NT2/D1 (cell line): ENCODE measurements around the gene SLC16A1.
"Not testable (repeated sequence)": the region's sequence is repeated elsewhere in the genome, so short reads cannot be mapped to it uniquely, and the experiment has no call there.

Experiments used
- DNase-seq: peaks from one replicate; pipeline ENCODE4 v3.0.0-alpha.2; 2011; ENCODE audit warnings: low read depth, low spot score
- H3K27me3 ChIP-seq: 2 replicates; pipeline ENCODE4 v1.6.0; 2011; ENCODE audit warnings: mild to moderate bottlenecking; ENCODE audit not compliant: insufficient read length, insufficient read depth
- H3K36me3 ChIP-seq: 2 replicates; pipeline ENCODE4 v1.6.1; 2011; ENCODE audit warnings: mild to moderate bottlenecking, low read length, mixed read lengths; ENCODE audit not compliant: insufficient read depth, insufficient read length
- H3K4me1 ChIP-seq: 2 replicates; pipeline ENCODE4 v1.5.1; 2011; ENCODE audit not compliant: insufficient read depth, insufficient read length
- H3K4me3 ChIP-seq: 2 replicates; pipeline ENCODE4 v1.5.1; 2011; ENCODE audit warnings: low read depth; ENCODE audit not compliant: insufficient read length
- H3K9ac ChIP-seq: 2 replicates; pipeline ENCODE4 v1.6.0; 2011; ENCODE audit warnings: low read depth; ENCODE audit not compliant: insufficient read length
- H3K9me3 ChIP-seq: 2 replicates; pipeline ENCODE4 v1.5.1; 2011; ENCODE audit warnings: mild to moderate bottlenecking, low read length; ENCODE audit not compliant: insufficient read depth
- SUZ12 ChIP-seq: IDR thresholded peaks from 2 replicates; pipeline ENCODE4 v1.6.1; 2011; ENCODE audit not compliant: insufficient read length, insufficient read depth; ENCODE audit errors: extremely low read depth
- YY1 ChIP-seq: IDR thresholded peaks from 2 replicates; pipeline ENCODE4 v1.6.1; 2011; ENCODE audit not compliant: insufficient read length, insufficient read depth
- ZNF274 ChIP-seq: IDR thresholded peaks from 2 replicates; pipeline ENCODE4 v1.6.1; 2011; ENCODE audit warnings: mild to moderate bottlenecking, low read depth, low read length

Gene SLC16A1

DNA sequence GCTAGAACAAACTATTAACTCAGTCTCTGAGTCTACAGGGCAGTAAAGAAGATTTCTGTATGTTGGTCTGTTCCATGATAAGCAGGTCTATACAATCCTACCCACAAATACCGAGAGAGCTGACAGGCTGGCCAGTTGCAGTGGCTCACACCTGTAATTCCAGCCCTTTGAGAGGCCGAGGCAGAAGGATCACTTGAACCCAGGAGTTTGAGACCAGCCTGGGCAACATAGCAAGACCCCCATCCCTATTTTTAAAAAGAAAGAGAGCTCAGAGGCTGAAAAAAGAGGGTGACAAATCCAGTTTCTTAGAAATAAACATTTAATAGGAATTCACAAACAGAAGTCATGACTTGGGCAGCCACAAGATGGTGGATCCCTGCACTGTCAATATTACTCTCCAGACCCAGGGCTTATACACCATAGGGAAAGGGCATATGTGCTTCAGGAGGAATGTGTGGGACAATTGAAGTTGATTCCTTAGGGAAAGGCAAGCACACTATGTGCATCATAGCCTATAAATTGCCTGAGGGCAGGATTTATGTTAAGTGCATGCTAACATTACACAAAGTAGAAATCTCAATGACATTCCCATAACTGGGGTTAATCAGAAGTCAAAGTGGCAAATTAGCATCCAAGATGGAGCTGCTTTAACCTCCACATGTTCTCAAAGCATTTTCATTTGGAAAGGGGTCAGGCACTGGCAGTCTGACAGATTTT, 66.8 kb downstream of the SLC16A1 start:
- no peak overlapping the region for H3K9ac ChIP-seq

DNA sequence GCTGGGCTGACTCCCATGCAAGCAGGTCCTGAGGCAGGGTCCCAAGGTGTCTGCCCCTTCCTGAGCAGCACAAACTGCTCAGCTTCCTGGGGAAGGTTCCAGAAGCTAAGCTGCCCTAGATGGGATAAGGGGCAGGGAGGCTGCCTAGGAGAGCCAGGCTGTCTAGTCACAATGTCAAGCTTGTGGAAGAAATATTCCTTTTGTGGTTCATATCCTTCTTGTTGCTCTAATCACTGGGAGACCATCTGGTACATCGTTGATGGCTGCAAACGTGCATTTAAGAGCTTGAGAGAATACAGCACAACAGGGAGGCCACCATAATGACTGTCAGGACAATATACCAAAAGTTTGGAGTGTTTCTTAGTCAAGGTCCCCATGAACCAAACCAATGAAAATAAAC, 67.4 kb downstream of the SLC16A1 start:
- Histone ChIP-seq H3K9ac (no peak overlapping the region), H3K27me3 (no peaks in the 10 kb centered on the region), H3K4me1 (peaks cover 3% of the 10 kb centered on the region), H3K36me3 (no peaks in the 10 kb centered on the region), H3K4me3 (no peak overlapping the region), H3K9me3 (peaks cover 8% of the 10 kb centered on the region)
- TF ChIP-seq YY1 (no peak), SUZ12 (no peak)
- no peak for DNase-seq

More for the DNA sequence above, 66.8 kb downstream of the SLC16A1 start:
- no peak for DNase-seq
- Histone ChIP-seq H3K9me3 (peaks cover 13% of the 10 kb centered on the region), H3K4me3 (no peak overlapping the region), H3K36me3 (no peaks in the 10 kb centered on the region), H3K4me1 (peaks cover 3% of the 10 kb centered on the region), H3K27me3 (no peaks in the 10 kb centered on the region)
- no peak for TF ChIP-seq ZNF274
- no peak for TF ChIP-seq SUZ12
- TF ChIP-seq YY1: no peak

DNA sequence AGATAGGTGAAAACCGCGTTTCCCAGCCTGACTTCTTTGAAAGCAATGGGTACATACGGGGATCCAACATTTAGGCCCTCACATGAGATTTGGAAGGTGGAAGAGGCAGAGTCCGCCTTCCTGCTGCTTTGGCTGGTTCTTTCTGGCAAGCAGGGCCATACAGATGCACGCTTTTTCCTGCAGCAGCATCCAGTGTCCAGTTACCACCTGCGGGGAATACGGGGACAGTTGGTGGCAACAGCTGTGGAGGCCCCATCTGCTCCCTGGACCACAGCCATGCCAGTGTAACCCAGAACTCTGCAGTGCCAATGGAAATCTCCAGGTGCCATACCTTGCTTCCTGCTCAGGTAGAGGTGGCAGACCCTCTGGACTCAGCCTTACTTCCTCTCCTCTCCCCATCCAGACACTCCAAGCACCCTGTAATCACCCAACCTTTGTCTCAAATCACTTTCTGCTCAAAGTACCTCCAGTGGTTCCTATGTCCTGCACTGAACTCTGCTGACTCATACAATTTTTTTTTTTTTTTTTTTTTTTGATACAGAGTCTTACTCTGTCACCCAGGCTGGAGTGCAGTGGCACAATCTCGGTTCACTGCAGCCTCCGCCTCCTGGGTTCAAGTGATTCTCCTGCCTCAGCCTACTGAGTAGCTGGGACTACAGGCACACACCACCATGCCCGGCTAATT, 68.3 kb downstream of the SLC16A1 start:
- H3K4me1 ChIP-seq: peaks cover 3% of the 10 kb centered on the region
- no peak for DNase-seq
- TF ChIP-seq ZNF274 (no peak), YY1 (no peak), SUZ12 (no peak)

DNA sequence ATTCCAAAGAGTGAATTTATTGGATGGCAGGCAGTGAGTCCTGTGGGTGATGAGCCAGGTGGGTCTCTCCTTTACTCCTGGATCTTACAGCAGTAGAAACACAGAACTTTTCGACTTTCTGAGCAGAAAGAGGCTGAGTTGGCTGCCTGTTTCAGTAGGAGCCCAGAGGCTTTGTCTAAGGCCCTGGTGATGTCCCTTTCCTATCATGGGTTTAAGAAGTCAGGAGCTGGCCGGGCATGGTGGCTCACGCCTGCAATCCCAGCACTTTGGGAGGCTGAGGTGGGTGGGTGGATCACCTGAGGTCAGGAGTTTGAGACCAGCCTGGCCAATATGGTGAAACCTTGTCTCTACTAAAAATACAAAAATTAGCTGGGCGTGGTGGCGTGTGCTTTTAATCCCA, 71.0 kb downstream of the SLC16A1 start:
- H3K9ac ChIP-seq, H3K36me3 ChIP-seq, H3K27me3 ChIP-seq, H3K4me3 ChIP-seq, H3K9me3 ChIP-seq, DNase-seq: not testable (repeated sequence)
- H3K4me1 ChIP-seq: peaks cover 14% of the 10 kb centered on the region

More for the DNA sequence above, 68.3 kb downstream of the SLC16A1 start:
- H3K9ac ChIP-seq: no peak overlapping the region
- no peaks in the 10 kb centered on the region for H3K36me3 ChIP-seq
- no peaks in the 10 kb centered on the region for H3K9me3 ChIP-seq
- no peaks in the 10 kb centered on the region for H3K27me3 ChIP-seq
- no peak overlapping the region for H3K4me3 ChIP-seq

DNA sequence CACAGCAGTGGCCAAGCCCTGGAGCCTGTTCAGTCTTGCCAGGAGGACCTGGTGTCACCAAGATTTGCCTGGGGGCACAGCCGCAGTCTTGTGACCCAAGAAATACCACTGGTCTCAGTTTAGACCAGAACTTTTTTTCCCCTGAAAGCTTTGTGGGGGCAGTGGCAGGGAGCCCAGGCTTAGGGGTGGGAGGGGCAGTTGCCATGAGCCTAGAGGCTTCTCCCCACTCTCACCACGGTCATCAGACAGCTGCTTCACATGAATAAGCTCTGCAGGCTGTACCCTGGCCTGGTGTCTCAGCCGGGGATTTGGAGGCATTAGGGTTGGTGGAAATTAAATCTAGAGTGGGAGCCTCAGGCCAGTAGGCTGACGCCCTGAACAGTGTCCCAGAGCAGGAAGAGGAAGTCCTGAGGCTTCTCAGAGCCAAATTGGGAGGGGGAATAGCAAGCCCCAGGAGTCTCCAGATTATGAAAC, 73.7 kb downstream of the SLC16A1 start:
- Histone ChIP-seq H3K9me3 (no peaks in the 10 kb centered on the region), H3K36me3 (no peaks in the 10 kb centered on the region), H3K9ac (peak overlapping the region; percentile 33), H3K4me1 (peaks cover 14% of the 10 kb centered on the region), H3K4me3 (no peak overlapping the region), H3K27me3 (no peaks in the 10 kb centered on the region)
- TF ChIP-seq SUZ12 (no peak), YY1 (no peak), ZNF274 (no peak)
- DNase-seq: no peak

DNA sequence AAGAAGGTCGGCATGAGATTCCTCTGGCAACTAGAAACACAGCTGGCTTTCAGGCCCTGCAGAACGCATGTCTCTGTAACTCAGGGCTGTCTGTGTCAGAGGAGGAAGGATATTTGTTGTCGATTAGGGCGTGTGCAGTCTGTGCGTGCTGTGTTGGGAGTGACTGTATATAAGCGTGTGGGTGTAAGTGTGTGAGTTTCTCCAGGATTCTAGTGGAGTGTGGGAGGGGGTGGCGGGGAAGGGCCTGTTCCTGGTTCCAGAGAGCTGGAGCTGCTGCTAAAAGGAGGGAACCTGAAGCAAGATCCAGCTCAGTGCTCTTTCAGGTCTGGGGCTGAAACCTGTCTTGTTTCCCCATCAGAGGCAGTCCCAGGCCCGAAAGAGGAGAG, 74.3 kb downstream of the SLC16A1 start:
- no peak for TF ChIP-seq YY1
- TF ChIP-seq SUZ12: no peak
- no peak for TF ChIP-seq ZNF274
- Histone ChIP-seq H3K36me3 (no peaks in the 10 kb centered on the region), H3K4me3 (no peak overlapping the region), H3K9ac (peak overlapping the region; percentile 33), H3K4me1 (peaks cover 14% of the 10 kb centered on the region), H3K27me3 (no peaks in the 10 kb centered on the region), H3K9me3 (no peaks in the 10 kb centered on the region)
- no peak for DNase-seq

DNA sequence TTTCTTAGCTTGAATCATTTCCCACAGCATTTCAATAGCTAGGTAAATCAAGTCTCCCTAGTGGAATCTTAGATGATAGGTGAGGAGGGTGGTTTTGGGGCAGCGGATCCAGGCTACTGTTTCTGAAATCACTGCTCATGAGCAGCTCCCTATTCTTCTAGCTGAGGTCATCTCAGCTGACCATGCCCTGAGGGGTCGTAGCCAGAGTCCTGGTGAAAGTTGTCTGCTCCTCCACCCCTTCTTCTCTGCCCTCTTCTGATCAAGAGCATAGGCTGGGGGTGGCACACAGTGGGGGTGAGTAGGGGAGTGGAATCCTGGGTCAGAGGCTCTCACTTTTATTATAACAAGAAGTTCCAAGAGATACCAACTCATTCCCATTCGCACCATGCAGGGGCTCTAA, 76.2 kb downstream of the SLC16A1 start:
- H3K4me3 ChIP-seq: no peak overlapping the region

More for the DNA sequence above, 76.2 kb downstream of the SLC16A1 start:
- Histone ChIP-seq H3K4me1 (peaks cover 14% of the 10 kb centered on the region), H3K36me3 (no peaks in the 10 kb centered on the region), H3K9ac (peak overlapping the region; percentile 24), H3K9me3 (no peaks in the 10 kb centered on the region), H3K27me3 (no peaks in the 10 kb centered on the region)
- no peak for DNase-seq
- TF ChIP-seq YY1 (no peak), ZNF274 (no peak), SUZ12 (no peak)
